ENCODE measurements around the gene TRAF3IP3.
A peak's percentile ranks its signal among the peaks of the same experiment; 100 is the strongest.

TRAF3IP3 gene

GRCh38 chr1:209737118-209737505 lies 18.7 kb upstream of the TRAF3IP3 start:
- DNase-seq (ENCODE audit: low spot score): no peak

GRCh38 chr1:209738270-209738669 lies 17.6 kb upstream of the TRAF3IP3 start:
- no peak for DNase-seq (ENCODE audit: low spot score)

- no peak for DNase-seq (ENCODE audit: low spot score)
Observed at GRCh38 chr1:209741193-209741592, 14.7 kb upstream of the TRAF3IP3 start.

- no peak for DNase-seq (ENCODE audit: low spot score)
Observed at GRCh38 chr1:209741889-209742288, 14.0 kb upstream of the TRAF3IP3 start.

- no peak for DNase-seq (ENCODE audit: low spot score)
Observed at GRCh38 chr1:209742409-209743144, 13.3 kb upstream of the TRAF3IP3 start.

GRCh38 chr1:209743145-209743482 lies 12.7 kb upstream of the TRAF3IP3 start:
- DNase-seq (ENCODE audit: low spot score): no peak

- DNase-seq (ENCODE audit: low spot score): no peak
Observed at GRCh38 chr1:209746451-209747165, 9.2 kb upstream of the TRAF3IP3 start.

GRCh38 chr1:209747580-209748262 lies 8.1 kb upstream of the TRAF3IP3 start:
- peak; percentile 96 for DNase-seq (ENCODE audit: low spot score)

- no peak for DNase-seq (ENCODE audit: low spot score)
Observed at GRCh38 chr1:209748620-209749019, 7.2 kb upstream of the TRAF3IP3 start.

- DNase-seq (ENCODE audit: low spot score): peak; percentile 58
Observed at GRCh38 chr1:209749205-209749604, 6.6 kb upstream of the TRAF3IP3 start.

GRCh38 chr1:209749670-209750323 lies 6.1 kb upstream of the TRAF3IP3 start:
- no peak for DNase-seq (ENCODE audit: low spot score)

- peak; percentile 94 for DNase-seq (ENCODE audit: low spot score)
Observed at GRCh38 chr1:209751627-209752231, 4.1 kb upstream of the TRAF3IP3 start.

- DNase-seq (ENCODE audit: low spot score): no peak
Observed at GRCh38 chr1:209752890-209753289, 3.0 kb upstream of the TRAF3IP3 start.

GRCh38 chr1:209755256-209755655 lies 597 bp upstream of the TRAF3IP3 start:
- no peak for DNase-seq (ENCODE audit: low spot score)

- DNase-seq (ENCODE audit: low spot score): peak; percentile 50
Observed at GRCh38 chr1:209756615-209757445, 977 bp downstream of the TRAF3IP3 start.

- DNase-seq (ENCODE audit: low spot score): no peak
Observed at GRCh38 chr1:209758400-209758799, 2.5 kb downstream of the TRAF3IP3 start.

GRCh38 chr1:209759829-209760359 lies 4.0 kb downstream of the TRAF3IP3 start:
- DNase-seq (ENCODE audit: low spot score): no peak

- DNase-seq (ENCODE audit: low spot score): no peak
Observed at GRCh38 chr1:209761011-209761635, 5.3 kb downstream of the TRAF3IP3 start.

GRCh38 chr1:209766051-209766450 lies 10.2 kb downstream of the TRAF3IP3 start:
- DNase-seq (ENCODE audit: low spot score): peak; percentile 42

GRCh38 chr1:209767096-209767495 lies 11.2 kb downstream of the TRAF3IP3 start:
- DNase-seq (ENCODE audit: low spot score): peak; percentile 59
